ENCODE data around the gene ZC3H7A. TPM values are rescaled to one million over a fixed set of nuclear protein-coding genes. Genes with fewer than 3 reads are reported as not detected.

Gene ZC3H7A
- total and polyA plus RNA-seq, 2 of the 4 experiments (the other 2 are of a cell fraction): 22.2 to 53.9 TPM

GRCh38 chr16:11828696-11829095 lies 31.6 kb upstream of the ZC3H7A start:
- no peak overlapping the region for H3K4ac ChIP-seq (ENCODE audit: low read depth, low read length)
- no peak overlapping the region for H2BK20ac ChIP-seq (ENCODE audit: low read depth, low read length)
- no peak overlapping the region for H2AK9ac ChIP-seq (replicated peaks; ENCODE audit: low read depth, low read length, poor library complexity)
- no peaks in the 10 kb centered on the region for H3K9me1 ChIP-seq (ENCODE audit: insufficient read depth, low read length)
- 100% methylated on average over 2 of the region's 5 CpGs; no CpG with 5 or more reads in 1 of the 2 experiments for WGBS, 2 experiments (ENCODE audit: extremely low coverage in 2 of 2, insufficient read length in 1 of 2)
- no peaks in the 10 kb centered on the region for H4K20me1 ChIP-seq (ENCODE audit: insufficient read depth, low read length)
- no peak overlapping the region for H3K4me2 ChIP-seq (ENCODE audit: low read depth, low read length)
- no peak overlapping the region for H3K27ac ChIP-seq (ENCODE audit: insufficient read depth, low read length)
- ChIA-PET CTCF (interaction anchor here (0.6 to 0.7 kb wide), 2 partner anchors 12 to 231 kb away, joined by 3 read pairs; no protein-coding TSS in a partner anchor), POLR2A (ENCODE audit: unreplicated experiment) (no interaction called here)
- no peak overlapping the region for H3K14ac ChIP-seq (replicated peaks; ENCODE audit: low read depth, low read length)
- no peak overlapping the region for H3K18ac ChIP-seq (ENCODE audit: low read depth, low read length)
- no peaks in the 10 kb centered on the region for H3K36me3 ChIP-seq (ENCODE audit: control insufficient read depth, insufficient read depth, low read length)
- no peaks in the 10 kb centered on the region for H3K9me3 ChIP-seq (ENCODE audit: control insufficient read depth, insufficient read depth, low read length)
- H3K79me1 ChIP-seq (ENCODE audit: low read depth in 1 of 2, low read length in 2 of 2): no peaks in the 10 kb centered on the region
- H3K23ac ChIP-seq (ENCODE audit: low read depth, low read length): no peak overlapping the region
- no TSS peak for BruUV-seq (replicated peaks)
- no peak overlapping the region for H3K4me3 ChIP-seq (ENCODE audit: insufficient read depth, low read depth, low read length)
- in situ Hi-C loops (cut with MboI; ENCODE audit: low sequenced_read_pairs) (no loop called here), dilution Hi-C loops (cut with HindIII; ENCODE audit: low sequenced_read_pairs, unreplicated experiment) (no loop called here), intact Hi-C loops (cut with micrococcal nuclease) (no loop called here)
- H4K91ac ChIP-seq (ENCODE audit: insufficient read depth, low read depth, low read length): no peak overlapping the region
- H3K9ac ChIP-seq (ENCODE audit: low read depth, low read length): no peak overlapping the region
- H4K8ac ChIP-seq (ENCODE audit: low read depth in 2 of 2, low read length in 2 of 2): no peak overlapping the region
- no peak overlapping the region for H2AFZ ChIP-seq (replicated peaks; ENCODE audit: low read length, poor library complexity)
- TF ChIP-seq, protein P1, sequence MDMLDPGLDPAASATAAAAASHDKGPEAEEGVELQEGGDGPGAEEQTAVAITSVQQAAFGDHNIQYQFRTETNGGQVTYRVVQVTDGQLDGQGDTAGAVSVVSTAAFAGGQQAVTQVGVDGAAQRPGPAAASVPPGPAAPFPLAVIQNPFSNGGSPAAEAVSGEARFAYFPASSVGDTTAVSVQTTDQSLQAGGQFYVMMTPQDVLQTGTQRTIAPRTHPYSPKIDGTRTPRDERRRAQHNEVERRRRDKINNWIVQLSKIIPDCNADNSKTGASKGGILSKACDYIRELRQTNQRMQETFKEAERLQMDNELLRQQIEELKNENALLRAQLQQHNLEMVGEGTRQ (IDR thresholded peaks at IDR 0.05; ENCODE audit: low read depth, low read length): no peak
- TF ChIP-seq SMC3 (IDR thresholded peaks at IDR 0.05; ENCODE audit: low read depth, low read length) (no peak), RAD21 (IDR thresholded peaks at IDR 0.05; ENCODE audit: low read length) (no peak), FOS (IDR thresholded peaks at IDR 0.05; ENCODE audit: low read depth, low read length) (no peak), MXI1 (IDR thresholded peaks at IDR 0.05; ENCODE audit: borderline replicate concordance, low read depth, low read length) (no peak), CHD1 (IDR thresholded peaks at IDR 0.05; ENCODE audit: low read depth, low read length) (no peak), MAFK (IDR thresholded peaks at IDR 0.05; ENCODE audit: low read depth, low read length) (no peak), MAZ (IDR thresholded peaks at IDR 0.05; ENCODE audit: borderline replicate concordance, low read depth, low read length) (no peak), NFE2L2 (IDR thresholded peaks at IDR 0.05; ENCODE audit: low read depth, low read length) (no peak), RFX5 (IDR thresholded peaks at IDR 0.05; ENCODE audit: low read depth, low read length) (no peak), POLR2A (IDR thresholded peaks at IDR 0.05; ENCODE audit: low read depth, low read length) (no peak), RCOR1 (IDR thresholded peaks at IDR 0.05; ENCODE audit: insufficient replicate concordance, low read length) (no peak), CEBPB (IDR thresholded peaks at IDR 0.05; ENCODE audit: low read depth, low read length) (no peak), BHLHE40 (IDR thresholded peaks at IDR 0.05; ENCODE audit: low read depth, low read length) (no peak)
- TF ChIP-seq, protein P2, sequence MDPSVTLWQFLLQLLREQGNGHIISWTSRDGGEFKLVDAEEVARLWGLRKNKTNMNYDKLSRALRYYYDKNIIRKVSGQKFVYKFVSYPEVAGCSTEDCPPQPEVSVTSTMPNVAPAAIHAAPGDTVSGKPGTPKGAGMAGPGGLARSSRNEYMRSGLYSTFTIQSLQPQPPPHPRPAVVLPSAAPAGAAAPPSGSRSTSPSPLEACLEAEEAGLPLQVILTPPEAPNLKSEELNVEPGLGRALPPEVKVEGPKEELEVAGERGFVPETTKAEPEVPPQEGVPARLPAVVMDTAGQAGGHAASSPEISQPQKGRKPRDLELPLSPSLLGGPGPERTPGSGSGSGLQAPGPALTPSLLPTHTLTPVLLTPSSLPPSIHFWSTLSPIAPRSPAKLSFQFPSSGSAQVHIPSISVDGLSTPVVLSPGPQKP (IDR thresholded peaks at IDR 0.05; ENCODE audit: borderline replicate concordance, low read depth, low read length): no peak
- TF ChIP-seq, protein P3, sequence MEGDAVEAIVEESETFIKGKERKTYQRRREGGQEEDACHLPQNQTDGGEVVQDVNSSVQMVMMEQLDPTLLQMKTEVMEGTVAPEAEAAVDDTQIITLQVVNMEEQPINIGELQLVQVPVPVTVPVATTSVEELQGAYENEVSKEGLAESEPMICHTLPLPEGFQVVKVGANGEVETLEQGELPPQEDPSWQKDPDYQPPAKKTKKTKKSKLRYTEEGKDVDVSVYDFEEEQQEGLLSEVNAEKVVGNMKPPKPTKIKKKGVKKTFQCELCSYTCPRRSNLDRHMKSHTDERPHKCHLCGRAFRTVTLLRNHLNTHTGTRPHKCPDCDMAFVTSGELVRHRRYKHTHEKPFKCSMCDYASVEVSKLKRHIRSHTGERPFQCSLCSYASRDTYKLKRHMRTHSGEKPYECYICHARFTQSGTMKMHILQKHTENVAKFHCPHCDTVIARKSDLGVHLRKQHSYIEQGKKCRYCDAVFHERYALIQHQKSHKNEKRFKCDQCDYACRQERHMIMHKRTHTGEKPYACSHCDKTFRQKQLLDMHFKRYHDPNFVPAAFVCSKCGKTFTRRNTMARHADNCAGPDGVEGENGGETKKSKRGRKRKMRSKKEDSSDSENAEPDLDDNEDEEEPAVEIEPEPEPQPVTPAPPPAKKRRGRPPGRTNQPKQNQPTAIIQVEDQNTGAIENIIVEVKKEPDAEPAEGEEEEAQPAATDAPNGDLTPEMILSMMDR (conservative IDR thresholded peaks at IDR 0.05; ENCODE audit: low read depth, low read length): no peak
- no peaks in the 10 kb centered on the region for H3K4me1 ChIP-seq (ENCODE audit: control insufficient read depth, insufficient read depth, low read length)
- no peak overlapping the region for H2BK5ac ChIP-seq (ENCODE audit: low read depth, low read length, poor library complexity, severe bottlenecking)
- no peak overlapping the region for H2BK120ac ChIP-seq (ENCODE audit: low read depth, low read length)
- ATAC-seq (ENCODE audit: low read depth) (no peak), DNase-seq (no peak)
- H3K56ac ChIP-seq (ENCODE audit: extremely low read depth, insufficient read depth, low read length): no peak overlapping the region
- H2AK5ac ChIP-seq (ENCODE audit: low read depth, low read length): no peak overlapping the region
- H3K27me3 ChIP-seq (ENCODE audit: control insufficient read depth, insufficient read depth, low read length): no peaks in the 10 kb centered on the region
- H4K5ac ChIP-seq (ENCODE audit: low read depth, low read length): no peak overlapping the region
- H2BK15ac ChIP-seq (ENCODE audit: low read depth, low read length): no peak overlapping the region

All from IMR-90 (cell line).